Activated gamma-delta T cell treated with Interleukin-2 at 50 U/mL for 16 hours (primary cell): ENCODE measurements around the gene CRPPA.
"Not testable (repeated sequence)": the region's sequence is repeated elsewhere in the genome, so short reads cannot be mapped to it uniquely, and the experiment has no call there.

ENCODE experiments used
- DNase-seq: peaks from one replicate; pipeline ENCODE4 v3.0.0-alpha.2; 2020

Gene CRPPA

GRCh38 chr7:16396766-16397500 is 24.4 kb downstream of the CRPPA start:
- DNase-seq: no peak

- DNase-seq: no peak
Observed at GRCh38 chr7:16395121-16395520, 26.2 kb downstream of the CRPPA start.

GRCh38 chr7:16393862-16394422 is 27.4 kb downstream of the CRPPA start:
- DNase-seq: no peak

GRCh38 chr7:16392990-16393523 is 28.3 kb downstream of the CRPPA start:
- DNase-seq: no peak

- not testable (repeated sequence) for DNase-seq
Observed at GRCh38 chr7:16383786-16384185, 37.6 kb downstream of the CRPPA start.

- not testable (repeated sequence) for DNase-seq
Observed at GRCh38 chr7:16383103-16383502, 38.2 kb downstream of the CRPPA start.
